ENCODE results near the gene ANTKMT.

ANTKMT gene

GRCh38 chr16:674968-675883 lies 45.7 kb upstream of the ANTKMT start, which contains the start of gene RHBDL1:
RHBDL1 (plus strand) TSS chr16:675671; CDS start chr16:675791, 120 bp downstream.
- DNase-seq (ENCODE audit: low spot score), result no peak
- no peak for TF ChIP-seq CTCF (IDR thresholded peaks at IDR 0.05; ENCODE audit: extremely low read depth, insufficient read depth, missing control alignments)
- in situ Hi-C loops (cut with MboI; ENCODE audit: low pct_unique_long_range_greater_than_20kb, low sequenced_read_pairs, unreplicated experiment), result no loop called here

GRCh38 chr16:675884-676564 lies 44.9 kb upstream of the ANTKMT start:
- in situ Hi-C loops (cut with MboI; ENCODE audit: low pct_unique_long_range_greater_than_20kb, low sequenced_read_pairs, unreplicated experiment), result no loop called here
- TF ChIP-seq CTCF (IDR thresholded peaks at IDR 0.05; ENCODE audit: extremely low read depth, insufficient read depth, missing control alignments), result no peak
- no peak for DNase-seq (ENCODE audit: low spot score)

DNA sequence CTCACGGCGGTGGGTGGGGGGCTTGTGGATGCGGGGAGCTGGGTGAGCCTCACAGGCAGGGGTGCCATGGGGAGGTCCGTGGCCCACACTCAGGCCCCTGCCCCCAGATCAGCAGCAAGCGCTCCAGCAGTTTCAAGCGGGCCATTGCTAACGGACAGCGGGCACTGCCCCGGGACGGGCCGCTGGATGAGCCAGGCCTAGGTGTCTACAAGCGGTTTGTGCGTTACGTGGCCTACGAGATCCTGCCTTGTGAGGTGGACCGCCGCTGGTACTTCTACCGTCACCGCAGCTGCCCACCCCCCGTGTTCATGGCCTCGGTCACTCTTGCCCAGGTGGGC lies 44.4 kb upstream of the ANTKMT start:
- no peak for TF ChIP-seq CTCF (IDR thresholded peaks at IDR 0.05; ENCODE audit: extremely low read depth, insufficient read depth, missing control alignments)
- no peak for DNase-seq (ENCODE audit: low spot score)
- in situ Hi-C loops (cut with MboI; ENCODE audit: low pct_unique_long_range_greater_than_20kb, low sequenced_read_pairs, unreplicated experiment), result no loop called here

DNA sequence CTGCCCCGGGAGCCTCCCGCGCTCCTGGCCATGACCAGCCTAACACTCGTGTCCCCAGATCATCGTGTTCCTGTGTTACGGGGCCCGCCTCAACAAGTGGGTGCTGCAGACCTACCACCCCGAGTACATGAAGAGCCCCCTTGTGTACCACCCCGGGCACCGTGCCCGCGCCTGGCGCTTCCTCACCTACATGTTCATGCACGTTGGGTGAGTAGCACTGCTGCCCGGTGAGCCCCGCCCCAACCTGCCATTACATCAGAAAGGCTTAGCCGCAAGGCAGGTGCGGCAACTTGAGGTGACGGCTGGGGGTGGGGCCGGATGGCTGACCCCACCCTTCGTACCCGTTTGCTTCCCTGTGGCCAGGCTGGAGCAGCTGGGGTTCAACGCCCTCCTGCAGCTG lies 44.0 kb upstream of the ANTKMT start:
- TF ChIP-seq CTCF (IDR thresholded peaks at IDR 0.05; ENCODE audit: extremely low read depth, insufficient read depth, missing control alignments), result no peak
- in situ Hi-C loops (cut with MboI; ENCODE audit: low pct_unique_long_range_greater_than_20kb, low sequenced_read_pairs, unreplicated experiment), result no loop called here
- no peak for DNase-seq (ENCODE audit: low spot score)

GRCh38 chr16:677316-678190 lies 43.4 kb upstream of the ANTKMT start:
- TF ChIP-seq CTCF (IDR thresholded peaks at IDR 0.05; ENCODE audit: extremely low read depth, insufficient read depth, missing control alignments), result no peak
- in situ Hi-C loops (cut with MboI; ENCODE audit: low pct_unique_long_range_greater_than_20kb, low sequenced_read_pairs, unreplicated experiment), result no loop called here
- DNase-seq (ENCODE audit: low spot score), result no peak

DNA sequence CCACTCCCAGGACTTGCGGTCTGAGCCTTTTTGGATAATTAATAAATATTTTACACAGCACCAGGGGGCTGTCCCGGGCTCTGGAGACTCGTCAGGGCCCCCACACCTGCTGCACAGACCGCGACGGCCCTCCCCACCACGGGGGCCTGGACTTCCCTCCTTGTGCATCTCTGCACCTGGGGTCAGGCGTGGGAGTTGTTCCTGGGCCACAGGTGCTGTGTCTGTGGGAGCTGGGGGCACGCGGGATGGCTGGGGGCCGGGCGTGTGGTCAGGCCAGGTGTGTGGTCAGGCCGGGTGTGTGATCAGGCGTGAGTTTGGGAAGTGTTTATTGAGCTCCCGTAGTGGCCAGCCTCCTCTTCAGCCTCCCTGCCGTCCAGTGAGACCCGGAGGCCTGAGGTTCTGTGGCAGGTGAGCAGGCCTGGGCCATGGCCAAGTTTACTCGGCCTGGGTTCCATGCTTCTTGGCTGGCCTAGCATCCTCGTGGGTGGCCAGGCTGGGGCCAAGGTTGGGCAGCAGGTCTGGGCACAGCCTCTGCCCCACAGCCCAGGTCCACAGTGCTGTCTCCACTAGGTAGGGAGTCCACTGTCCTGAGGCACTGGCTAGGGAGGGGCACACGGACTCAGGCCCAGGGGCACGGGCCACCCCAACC lies 42.6 kb upstream of the ANTKMT start:
- in situ Hi-C loops (cut with MboI; ENCODE audit: low pct_unique_long_range_greater_than_20kb, low sequenced_read_pairs, unreplicated experiment), result no loop called here
- no peak for TF ChIP-seq CTCF (IDR thresholded peaks at IDR 0.05; ENCODE audit: extremely low read depth, insufficient read depth, missing control alignments)
- DNase-seq (ENCODE audit: low spot score), result no peak
